Gastroesophageal sphincter (tissue), 3 donors: ENCODE measurements around the gene VSIG10.

ENCODE experiments used
- POLR2A ChIP-seq, 2 donors: fragments of 450-650 bp; IDR thresholded peaks; one replicate each; pipeline ENCODE4 v1.6.1; 2017; ENCODE audit warnings: antibody characterized with exemption in 2 of 2, mild to moderate bottlenecking in 2 of 2, moderate library complexity in 1 of 2
- POLR2AphosphoS5 ChIP-seq: sonication (generic); formaldehyde crosslinking; IDR thresholded peaks from one replicate; pipeline ENCODE4 v1.6.1; 2017; ENCODE audit warnings: antibody characterized with exemption
- TF ChIP-seq, protein P1 (sequence below), 4 experiments: fragments of 200-600 bp in 2 of 4; fragments of 450-650 bp in 2 of 4; sonication (generic) in 1 of 4; IDR thresholded peaks; one replicate each; pipeline ENCODE4 v1.5.1; 2017 to 2019; ENCODE audit warnings: antibody characterized with exemption in 4 of 4, mild to moderate bottlenecking in 2 of 4, moderate library complexity in 2 of 4

DNA sequence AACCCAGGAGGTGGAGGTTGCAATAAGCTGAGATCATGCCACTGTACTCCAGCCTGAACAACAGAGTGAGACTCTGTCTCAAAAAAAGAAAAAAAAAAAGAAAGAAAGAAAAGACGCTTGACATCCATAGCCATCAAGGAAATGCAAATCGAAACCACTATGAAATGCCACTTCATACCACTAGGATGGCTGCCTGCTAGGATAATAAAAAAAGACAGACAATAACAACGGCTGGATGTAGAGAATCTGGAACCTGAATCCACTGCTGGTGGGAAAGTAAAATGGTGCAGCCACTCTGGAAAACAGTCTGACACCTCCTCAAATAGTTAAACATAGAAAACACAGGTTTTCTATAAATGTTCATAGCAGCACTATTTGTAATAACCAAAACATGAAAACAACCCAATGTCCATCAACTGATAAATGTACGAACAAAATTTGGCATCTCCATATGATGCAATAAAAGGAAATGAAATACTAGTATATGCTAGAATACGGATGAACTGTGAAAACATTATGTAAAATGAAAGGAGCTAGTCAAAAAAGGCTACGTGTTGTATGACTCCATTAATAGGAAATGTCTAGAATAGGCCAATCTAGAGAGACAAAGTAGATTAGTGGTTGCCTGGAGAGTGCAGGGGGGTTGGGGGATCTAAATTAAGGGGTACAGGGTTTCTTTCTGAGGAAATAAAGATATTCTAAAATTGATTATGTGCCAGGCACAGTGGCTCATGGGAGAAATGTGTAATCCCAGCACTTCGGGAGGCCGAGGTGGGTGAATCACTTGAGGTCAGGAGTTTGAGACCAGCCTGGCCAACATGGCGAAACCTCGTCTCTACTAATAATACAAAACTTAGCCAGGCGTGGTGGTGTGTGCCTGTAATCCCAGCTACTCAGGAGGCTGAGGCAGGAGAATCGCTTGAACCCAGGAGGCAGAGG lies 52.6 kb downstream of the VSIG10 start:
- TF ChIP-seq POLR2A (IDR thresholded peaks at IDR 0.05), result no peak
- TF ChIP-seq, protein P1, sequence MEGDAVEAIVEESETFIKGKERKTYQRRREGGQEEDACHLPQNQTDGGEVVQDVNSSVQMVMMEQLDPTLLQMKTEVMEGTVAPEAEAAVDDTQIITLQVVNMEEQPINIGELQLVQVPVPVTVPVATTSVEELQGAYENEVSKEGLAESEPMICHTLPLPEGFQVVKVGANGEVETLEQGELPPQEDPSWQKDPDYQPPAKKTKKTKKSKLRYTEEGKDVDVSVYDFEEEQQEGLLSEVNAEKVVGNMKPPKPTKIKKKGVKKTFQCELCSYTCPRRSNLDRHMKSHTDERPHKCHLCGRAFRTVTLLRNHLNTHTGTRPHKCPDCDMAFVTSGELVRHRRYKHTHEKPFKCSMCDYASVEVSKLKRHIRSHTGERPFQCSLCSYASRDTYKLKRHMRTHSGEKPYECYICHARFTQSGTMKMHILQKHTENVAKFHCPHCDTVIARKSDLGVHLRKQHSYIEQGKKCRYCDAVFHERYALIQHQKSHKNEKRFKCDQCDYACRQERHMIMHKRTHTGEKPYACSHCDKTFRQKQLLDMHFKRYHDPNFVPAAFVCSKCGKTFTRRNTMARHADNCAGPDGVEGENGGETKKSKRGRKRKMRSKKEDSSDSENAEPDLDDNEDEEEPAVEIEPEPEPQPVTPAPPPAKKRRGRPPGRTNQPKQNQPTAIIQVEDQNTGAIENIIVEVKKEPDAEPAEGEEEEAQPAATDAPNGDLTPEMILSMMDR (IDR thresholded peaks at IDR 0.05), result peak in 1 of 4 experiments; percentile 13
- TF ChIP-seq POLR2AphosphoS5, result no peak
